A204.1 (cell line): ENCODE measurements around the gene SNTG2.

Experiments used
- FAIRE-seq: peaks from 2 replicates; lab custom pipeline; 2012; peaks lifted over from hg19 to GRCh38; lab: Jason Lieb, UNC

Gene SNTG2

DNA sequence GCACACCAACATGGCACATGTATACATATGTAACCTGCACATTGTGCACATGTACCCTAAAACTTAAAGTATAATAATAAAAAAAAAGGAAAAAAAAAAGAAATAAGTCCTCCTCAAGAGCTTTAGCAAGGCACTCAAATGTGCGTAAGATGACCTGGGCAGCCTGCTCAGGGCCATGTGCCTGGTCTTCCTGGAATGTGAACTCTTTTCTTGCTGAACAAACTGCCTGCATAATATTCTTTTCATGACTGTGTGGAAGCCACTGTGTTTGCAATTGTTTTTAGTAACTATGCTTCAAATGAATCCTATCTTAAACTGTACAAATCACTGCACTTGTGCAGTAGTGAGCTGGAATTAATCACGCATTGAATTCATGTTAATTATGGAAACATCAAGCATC is 294.5 kb downstream of the SNTG2 start:
- no peak for FAIRE-seq

- no peak for FAIRE-seq
Measured at GRCh38 chr2:1246239-1246638, 295.6 kb downstream of the SNTG2 start.

GRCh38 chr2:1246991-1247390 is 296.3 kb downstream of the SNTG2 start:
- no peak for FAIRE-seq

GRCh38 chr2:1248187-1248586 is 297.5 kb downstream of the SNTG2 start:
- no peak for FAIRE-seq

DNA sequence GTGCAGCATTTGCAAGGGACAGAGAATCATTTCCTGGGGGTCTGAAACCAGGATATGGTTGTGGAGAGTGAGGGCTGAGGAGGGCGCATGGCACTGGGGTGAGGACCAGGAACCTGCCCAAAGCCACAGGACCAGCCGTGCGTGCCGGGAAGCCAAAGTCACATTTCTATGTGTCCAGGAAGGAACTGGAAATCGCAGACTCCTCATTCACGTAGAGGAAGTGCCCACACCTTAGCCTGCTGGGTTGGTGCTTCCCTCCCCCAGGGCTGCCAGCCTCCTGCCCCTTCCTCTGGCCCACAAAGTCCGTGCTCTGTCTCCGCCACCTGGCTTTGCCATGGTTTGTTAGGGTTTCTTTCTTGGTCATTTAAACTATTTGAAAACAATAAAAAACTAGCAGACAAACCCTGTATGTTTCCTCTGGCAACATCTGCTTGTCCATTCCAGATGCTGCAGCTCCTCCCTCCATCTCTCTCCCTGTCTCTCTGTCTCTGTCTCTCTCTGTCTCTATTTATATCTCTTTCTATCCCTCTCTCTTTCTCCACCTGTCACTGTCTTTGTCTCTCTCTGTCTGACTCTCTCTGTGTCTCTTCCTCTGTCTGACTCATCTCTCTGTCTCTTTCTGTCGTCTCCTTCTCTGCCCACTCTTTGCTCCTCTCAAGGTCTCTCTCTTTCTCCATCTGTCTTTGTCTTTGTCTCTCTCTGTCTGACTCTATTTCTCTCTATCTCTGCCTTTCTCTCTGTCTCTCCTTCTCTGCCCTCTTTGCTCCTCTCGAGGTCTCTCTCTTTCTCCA is 299.4 kb downstream of the SNTG2 start:
- no peak for FAIRE-seq

DNA sequence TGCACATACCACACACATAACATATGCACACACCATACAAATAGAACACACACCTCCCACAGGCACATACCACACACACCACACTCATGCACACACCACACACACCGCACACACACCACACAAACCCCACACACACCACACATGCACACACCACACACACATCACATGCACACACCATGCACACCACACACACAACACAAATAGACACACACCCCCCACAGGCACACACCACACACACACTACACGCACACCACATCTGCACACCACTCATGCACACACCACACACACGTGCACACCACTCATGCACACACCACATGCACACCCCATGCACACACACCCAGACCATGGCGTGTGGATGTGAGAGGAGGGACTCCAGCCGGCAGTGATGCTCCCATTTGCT is 300.9 kb downstream of the SNTG2 start:
- FAIRE-seq, result no peak

DNA sequence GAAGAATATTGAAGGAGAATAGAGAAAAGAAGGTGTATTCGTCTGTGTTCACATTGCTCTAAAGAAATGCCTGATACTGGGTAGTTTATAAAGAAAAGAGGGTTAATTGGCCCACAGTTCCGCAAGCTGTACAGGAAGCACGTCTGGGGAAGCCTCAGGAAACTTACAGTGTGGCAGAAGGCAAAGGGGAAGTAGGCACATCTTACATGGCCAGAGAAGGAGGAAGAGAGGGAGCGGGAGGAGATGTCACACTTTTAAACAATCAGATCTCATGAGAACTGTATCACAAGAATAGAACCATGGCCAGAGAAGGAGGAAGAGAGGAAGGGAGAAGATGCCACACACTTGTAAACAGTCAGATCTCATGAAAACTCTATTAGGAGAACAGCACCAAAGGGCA is 303.0 kb downstream of the SNTG2 start:
- FAIRE-seq, result no peak

- FAIRE-seq, result no peak
Measured at GRCh38 chr2:1254662-1255343, 304.2 kb downstream of the SNTG2 start.

DNA sequence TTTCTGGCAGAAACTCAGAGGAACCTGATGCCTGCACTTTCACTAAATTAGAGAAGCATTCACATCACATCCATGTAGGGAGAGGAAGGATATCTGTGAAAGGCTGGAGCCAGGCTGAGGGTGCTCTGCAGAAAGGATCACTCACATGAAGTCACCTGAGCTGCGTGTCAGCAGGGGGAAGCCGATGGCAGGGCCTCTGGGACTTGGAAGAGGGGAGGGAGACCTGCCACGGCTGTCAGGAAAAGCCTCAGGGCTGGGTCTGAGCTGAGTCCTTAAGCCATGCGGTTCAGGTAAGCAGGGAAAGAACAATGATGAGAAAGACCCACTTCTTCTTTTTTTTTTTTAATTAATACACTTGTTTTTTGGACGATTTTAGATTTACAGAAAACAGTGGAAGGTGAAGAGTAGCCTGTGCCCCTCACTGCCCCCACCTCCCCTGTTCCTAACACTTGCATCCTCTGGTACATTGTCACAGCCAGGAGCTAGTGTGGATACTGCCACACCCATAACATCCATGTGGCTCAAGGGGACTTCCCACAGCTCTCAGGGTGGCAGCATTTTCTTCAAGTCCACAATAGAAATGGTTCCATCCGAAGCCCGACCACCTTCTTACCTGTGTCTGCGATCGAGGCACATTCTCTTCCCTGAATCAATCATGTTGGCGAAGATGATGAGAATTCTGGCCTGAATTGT is 306.1 kb downstream of the SNTG2 start:
- no peak for FAIRE-seq

DNA sequence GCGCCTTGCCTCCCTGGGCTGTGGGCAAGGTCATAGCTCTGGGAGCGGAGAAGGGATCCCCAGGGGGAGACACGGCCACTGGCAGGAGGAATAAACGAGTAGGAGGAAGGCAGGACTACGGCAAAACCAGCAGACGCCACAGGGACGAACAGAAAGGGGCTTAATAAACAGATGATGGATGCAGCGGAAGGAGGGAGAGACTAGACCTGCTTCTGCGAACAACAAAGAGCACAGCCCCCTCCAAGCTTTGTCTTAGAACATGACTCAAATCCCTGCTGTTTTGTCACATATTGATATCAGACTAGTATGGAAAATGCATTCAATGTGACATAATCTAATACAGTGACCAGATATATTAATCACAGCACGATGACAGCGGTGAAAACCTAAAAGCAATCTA is 306.7 kb downstream of the SNTG2 start:
- FAIRE-seq, result no peak

GRCh38 chr2:1259746-1260145 is 309.1 kb downstream of the SNTG2 start:
- no peak for FAIRE-seq

- FAIRE-seq, result no peak
Measured at GRCh38 chr2:1262609-1263008, 312.0 kb downstream of the SNTG2 start.

DNA sequence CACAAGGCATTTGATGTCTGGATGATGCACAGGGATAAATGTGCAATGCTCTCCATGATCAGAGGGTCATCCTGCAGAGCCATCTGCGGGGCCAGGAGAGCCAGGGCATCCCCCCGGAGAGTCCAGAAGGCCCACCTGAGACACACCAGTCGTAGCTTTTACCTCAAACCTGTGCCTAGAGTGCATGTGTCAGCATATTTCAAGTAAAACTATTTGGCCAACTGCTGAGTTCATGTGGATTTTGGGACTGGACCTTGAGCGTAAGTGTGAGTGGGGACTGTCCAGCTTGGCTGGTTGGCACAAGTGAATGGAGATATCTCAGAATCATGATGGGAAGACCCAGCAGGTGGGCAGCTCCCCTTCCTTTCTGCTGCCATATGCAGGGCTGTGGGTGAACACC is 314.8 kb downstream of the SNTG2 start:
- no peak for FAIRE-seq

DNA sequence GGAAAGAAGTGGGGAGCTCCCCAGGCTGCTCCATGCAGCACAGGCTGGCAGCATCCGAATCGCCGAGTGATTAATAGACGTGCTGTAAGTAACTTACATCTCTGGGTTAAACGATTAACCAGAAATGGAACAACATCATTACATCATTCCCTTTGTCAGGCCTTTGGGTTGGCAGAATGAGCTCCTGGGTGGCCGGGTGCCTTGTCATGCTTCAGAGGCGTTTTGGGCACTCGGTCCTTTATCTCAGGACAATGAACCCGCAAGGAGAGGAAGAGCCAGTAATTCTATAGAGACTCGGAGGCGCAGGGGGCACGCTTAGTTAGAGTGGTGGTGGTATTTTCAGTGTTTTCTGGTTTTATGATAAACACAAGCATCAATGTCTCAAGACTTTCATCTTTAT is 315.7 kb downstream of the SNTG2 start:
- FAIRE-seq, result no peak

DNA sequence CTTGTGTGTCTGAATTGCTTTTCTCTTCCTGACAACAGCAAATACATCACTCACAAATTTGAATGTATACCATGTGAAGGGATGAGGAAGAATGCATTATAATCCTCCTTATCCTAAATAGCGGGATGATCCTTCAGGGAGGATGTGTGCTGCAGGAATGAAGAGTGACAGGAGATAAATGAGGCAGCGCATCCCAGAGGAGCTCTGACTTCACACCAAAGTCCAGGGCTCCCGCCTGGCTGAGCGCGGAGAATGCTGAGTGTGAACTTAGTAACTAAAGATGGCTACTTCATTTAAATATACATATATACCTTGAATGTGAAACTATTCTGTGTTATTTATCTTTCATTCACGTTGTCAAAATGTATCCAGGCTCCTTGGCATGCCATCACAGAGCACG is 317.4 kb downstream of the SNTG2 start:
- no peak for FAIRE-seq

DNA sequence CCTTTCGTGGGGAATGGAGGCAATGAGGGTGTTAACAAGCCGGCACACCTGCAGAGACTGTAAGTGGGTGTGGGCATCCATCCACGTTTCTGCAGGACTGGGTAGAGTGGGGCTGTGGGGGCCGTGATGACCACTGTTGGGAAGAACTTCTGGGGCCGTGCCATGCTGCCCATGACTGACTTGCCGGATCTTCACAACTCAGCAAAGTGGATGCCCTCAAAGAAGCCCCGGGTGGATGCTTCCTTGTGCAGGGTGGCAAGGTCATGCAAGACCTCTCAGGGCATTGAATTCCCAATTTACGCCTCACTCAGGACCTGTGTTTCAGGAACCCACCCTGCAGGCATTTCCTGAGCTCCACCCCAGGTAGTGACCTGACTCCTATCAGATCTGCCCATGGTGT is 319.2 kb downstream of the SNTG2 start:
- FAIRE-seq, result no peak

GRCh38 chr2:1272835-1273234 is 322.2 kb downstream of the SNTG2 start:
- no peak for FAIRE-seq

DNA sequence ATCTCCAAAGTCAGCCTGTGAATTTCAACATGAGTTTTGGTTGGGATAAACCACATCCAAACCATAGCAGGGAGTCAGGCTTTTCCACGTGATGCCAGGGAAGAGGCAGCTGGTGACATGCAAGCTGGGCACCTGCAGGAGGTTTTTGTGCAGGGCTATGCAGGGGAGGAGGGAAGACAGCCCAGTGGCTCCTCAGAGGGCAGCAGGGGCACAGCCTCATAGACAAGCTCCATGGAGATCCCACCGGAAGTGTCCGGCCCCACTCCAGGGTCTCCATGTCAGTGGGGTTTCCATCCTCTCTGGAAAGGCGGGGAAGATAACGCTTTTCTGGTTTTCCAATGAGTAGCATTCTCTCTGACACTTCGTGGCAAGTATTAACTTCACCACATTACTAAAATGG is 327.0 kb downstream of the SNTG2 start:
- no peak for FAIRE-seq

DNA sequence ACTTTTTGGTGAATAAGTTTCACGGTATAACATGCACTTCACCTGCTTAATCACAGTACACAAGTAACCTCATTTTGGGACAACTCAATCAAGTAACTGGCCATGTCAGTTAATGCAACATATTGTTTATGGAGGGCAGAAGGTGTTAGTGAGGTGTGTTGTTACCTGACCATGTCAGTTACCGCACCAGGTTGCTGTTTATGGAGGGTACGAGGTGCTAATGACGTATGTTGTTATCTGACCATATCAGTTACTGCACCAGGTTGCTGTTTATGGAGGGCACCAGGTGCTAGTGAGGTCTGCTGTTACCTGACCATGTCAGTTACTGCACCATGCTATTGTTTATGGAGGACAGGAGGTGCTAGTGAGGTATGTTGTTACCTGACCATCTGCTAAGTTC is 327.5 kb downstream of the SNTG2 start:
- no peak for FAIRE-seq

- FAIRE-seq, result no peak
Measured at GRCh38 chr2:1278861-1279260, 328.2 kb downstream of the SNTG2 start.

DNA sequence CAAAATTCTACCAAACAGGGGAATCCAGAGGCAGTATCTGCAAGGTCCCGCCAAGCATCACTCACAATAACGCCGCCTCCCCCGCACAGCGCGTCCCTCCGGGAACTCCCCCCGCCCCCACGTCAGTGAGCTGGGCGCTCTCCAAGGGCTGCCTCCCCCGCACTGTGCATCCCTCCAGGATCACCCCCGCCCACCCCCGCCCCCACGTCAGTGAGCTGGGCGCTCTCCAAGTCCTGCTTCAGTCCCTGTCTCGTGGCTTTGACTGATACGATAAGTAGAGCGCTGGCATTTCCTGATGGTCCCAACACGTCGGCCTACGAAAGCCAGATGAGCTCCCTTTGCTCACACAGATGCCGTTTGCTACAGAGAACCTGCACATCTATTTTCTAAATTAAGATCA is 331.9 kb downstream of the SNTG2 start:
- FAIRE-seq, result no peak

DNA sequence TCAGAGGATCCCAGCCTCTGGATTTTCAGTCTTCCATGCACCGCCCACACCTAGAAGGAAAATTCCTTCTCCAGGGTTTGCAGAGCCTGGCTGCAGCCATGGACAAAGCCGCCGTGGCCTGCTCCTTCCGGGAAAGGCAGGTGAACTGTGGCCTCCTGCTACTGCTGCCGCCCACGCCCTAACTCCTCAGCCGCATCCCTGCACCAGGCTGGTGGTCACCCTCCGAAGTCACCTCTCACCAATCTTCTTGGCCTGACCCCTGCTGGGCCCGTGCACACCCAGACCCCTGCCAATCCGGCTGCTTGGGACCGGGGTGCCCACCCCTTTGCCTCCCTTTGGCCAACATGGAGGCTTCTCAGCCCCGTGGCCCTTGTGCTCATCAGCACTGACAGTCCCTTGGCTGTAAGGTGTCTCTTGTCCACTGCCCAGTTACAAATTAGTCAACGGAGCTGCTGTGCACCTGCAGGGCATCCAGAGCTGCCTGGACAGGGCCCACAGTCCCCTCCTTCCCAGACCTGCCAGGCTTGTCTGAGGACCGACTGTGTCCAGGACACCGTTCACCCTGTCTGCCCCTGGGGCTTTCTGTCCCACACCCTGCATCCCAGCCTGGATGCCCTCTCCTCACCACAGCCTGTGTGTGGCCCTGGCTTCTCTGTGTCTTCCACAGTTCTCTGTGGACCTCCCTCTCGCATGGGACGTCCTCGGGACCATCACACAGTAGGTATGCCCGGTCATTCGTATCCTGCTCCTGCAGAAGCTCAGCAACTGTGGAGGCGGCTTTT is 332.6 kb downstream of the SNTG2 start:
- FAIRE-seq, result no peak

DNA sequence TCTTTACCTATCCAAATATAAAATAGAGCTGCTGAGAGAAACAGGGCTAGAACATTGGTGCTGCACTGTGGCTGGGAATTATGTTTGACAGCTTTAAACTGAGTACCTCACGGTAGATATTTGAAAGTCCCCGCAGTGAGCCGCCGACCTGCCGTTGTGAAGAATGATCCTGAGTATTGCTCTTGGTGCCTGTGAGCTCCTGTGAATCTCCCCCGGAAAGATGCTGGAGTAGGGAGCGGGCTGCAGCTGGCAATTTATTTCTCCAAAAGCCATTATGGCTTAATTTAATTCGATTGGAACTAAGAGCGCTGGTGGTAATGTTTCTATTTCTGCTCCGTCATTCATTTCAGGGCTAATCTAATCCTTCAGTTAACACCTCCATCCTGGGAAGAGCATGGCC is 333.2 kb downstream of the SNTG2 start:
- no peak for FAIRE-seq
